Activated CD4-positive, alpha-beta memory T cell treated with anti-CD3 and anti-CD28 coated beads, Interleukin-2, amount 10 ng/mL, durations not matched to agents 7 days and 5 days (primary cell): Measurements from ENCODE around the gene AKAP13. TPM values are rescaled to one million over a fixed set of nuclear protein-coding genes. Genes with fewer than 3 reads are reported as not detected.

Source experiments
- CTCF ChIA-PET: fragments of 350-600 bp; sonication (Branson Sonifier 250); formaldehyde crosslinking; loops from one replicate; lab custom pipeline; 2021; ENCODE audit warnings: antibody characterized with exemption, inconsistent platforms; lab: Charles Lee
- POLR2A ChIA-PET: fragments of 350-600 bp; sonication (Branson Sonifier 250); formaldehyde crosslinking; loops from one replicate; lab custom pipeline; 2021; ENCODE audit warnings: antibody characterized with exemption; lab: Charles Lee
- DNase-seq: peaks from one replicate; pipeline ENCODE4 v3.0.0-alpha.2; 2020
- H3K27ac Mint-ChIP-seq: one replicate; pipeline ENCODE4 v1.8.0; 2021; ENCODE audit warnings: mild to moderate bottlenecking, mixed read lengths
- H3K27me3 Mint-ChIP-seq: one replicate; pipeline ENCODE4 v1.8.0; 2021; ENCODE audit warnings: mixed read lengths
- H3K36me3 Mint-ChIP-seq: one replicate; pipeline ENCODE4 v1.8.0; 2021; ENCODE audit warnings: low read depth, mixed read lengths
- H3K4me1 Mint-ChIP-seq: one replicate; pipeline ENCODE4 v1.8.0; 2021; ENCODE audit warnings: mixed read lengths
- H3K4me3 Mint-ChIP-seq: one replicate; pipeline ENCODE4 v1.8.0; 2021; ENCODE audit warnings: mild to moderate bottlenecking, mixed read lengths
- H3K9me3 Mint-ChIP-seq: one replicate; pipeline ENCODE4 v1.8.0; 2021; ENCODE audit warnings: mixed read lengths
- total RNA-seq, 2 experiments: library from RNA; stranded (reverse); gene quantifications; one replicate each; pipeline ENCODE4 v1.2.3, GENCODE V29; 2021

The AKAP13 gene
- total RNA-seq, 2 experiments from 2014 or later: 153 to 170 TPM

DNA sequence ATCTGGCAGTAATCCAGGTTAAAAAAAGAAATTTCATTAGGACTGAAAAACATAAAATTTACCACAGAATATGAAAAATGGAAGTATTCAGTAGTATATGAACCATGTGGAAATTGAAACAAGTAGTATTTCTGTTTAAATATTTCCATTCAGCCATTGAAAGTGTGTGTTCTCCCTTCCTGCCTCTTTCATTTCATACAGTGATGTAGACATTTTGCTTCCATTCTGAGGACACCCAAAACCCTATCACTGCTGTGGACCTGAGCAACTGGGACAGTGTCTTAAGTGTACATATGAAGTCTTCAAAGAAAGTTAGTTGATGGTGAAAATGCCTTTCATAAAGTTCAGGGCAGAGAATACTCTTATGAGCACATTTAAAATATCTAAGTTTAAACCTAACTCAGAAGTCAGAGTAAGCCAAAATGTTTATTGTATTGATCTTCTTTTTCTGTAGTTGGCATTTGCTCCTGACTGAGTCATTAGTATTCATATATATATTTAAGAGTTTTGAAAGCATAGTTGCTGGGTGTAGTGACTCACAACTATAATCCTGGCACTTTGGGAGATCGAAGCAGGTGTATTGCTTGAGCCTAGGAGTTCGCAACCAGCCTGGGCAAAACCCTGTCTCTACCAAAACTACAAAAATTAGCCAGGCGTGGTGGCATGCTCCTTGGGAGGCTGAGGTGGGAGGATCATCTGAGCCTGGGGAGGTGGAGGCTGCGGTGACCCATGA lies 215.6 kb downstream of the AKAP13 start:
- no peak for DNase-seq
- Mint-ChIP-seq H3K36me3 (peaks cover 27% of the 10 kb centered on the region), H3K4me1 (peaks cover 42% of the 10 kb centered on the region), H3K27ac (no peak overlapping the region), H3K4me3 (no peak overlapping the region), H3K27me3 (no peaks in the 10 kb centered on the region), H3K9me3 (no peaks in the 10 kb centered on the region)
- POLR2A ChIA-PET: interaction anchor here (1.0 kb wide), 1 partner anchor 9 kb away, joined by 3 read pairs; no protein-coding TSS in a partner anchor
- CTCF ChIA-PET: no interaction called here

DNA sequence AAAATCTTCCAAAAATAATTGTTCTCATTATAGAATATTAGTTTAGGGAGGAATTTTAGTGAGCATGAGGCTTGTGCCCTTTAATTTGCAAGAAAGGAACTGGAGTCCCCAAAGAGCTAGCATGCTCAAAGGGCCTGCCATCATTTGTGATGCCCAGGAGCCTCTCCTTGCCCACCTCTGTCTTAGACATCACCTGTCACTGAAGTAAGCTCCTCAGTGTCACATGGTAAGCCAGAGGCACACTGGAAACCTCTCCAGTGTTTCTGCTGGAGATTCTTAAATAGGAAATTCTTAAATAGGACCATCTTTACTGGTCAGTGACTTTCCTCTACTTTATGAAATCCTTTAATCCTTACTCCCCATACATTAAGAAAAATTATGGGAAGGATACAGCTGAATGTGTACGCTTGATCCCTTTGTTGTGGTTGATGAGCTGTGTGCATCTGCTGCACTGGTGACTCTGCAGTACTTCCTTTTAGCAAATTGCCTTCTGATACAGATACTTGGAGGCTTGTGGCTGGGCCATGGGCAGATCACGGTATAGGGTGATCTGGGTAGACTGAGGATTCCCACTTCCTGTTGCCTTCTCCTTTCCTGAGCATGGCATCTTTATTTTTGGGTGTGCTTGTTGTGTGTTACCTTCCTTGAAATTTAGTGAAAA lies 216.9 kb downstream of the AKAP13 start:
- Mint-ChIP-seq H3K4me3 (no peak overlapping the region), H3K27me3 (no peaks in the 10 kb centered on the region), H3K27ac (peak overlapping the region; percentile 67), H3K4me1 (peaks cover 43% of the 10 kb centered on the region), H3K9me3 (no peaks in the 10 kb centered on the region), H3K36me3 (peaks cover 27% of the 10 kb centered on the region)
- peak; percentile 33 for DNase-seq
- ChIA-PET CTCF (interaction anchor here (1.0 to 1.4 kb wide), 2 partner anchors 11 to 15 kb away, joined by 3 read pairs; no protein-coding TSS in a partner anchor), POLR2A (interaction anchor here (0.7 to 1.4 kb wide), 5 partner anchors 8 to 94 kb away, joined by 3 to 5 read pairs (median 4); no protein-coding TSS in a partner anchor)

DNA sequence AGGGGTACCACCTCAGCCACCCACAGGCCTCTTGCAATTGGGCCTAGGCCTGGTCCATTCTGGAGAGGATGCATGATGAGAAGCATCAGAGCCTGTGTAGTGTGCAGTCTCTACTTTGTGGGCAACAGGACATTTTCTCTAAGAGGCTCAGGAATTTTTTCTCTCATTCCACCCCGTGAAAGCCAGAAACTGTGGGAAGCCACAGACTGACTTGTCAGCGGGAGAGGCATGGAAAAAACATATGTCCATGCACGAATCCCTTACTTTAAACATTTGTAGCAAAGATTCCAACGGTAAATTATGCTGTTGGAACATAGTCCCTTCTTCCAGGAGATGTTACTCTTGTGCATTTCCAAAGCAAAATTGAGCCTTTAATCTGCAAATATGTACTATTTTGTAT lies 217.8 kb downstream of the AKAP13 start:
- H3K4me3 Mint-ChIP-seq: no peak overlapping the region
- POLR2A ChIA-PET: interaction anchor here (1.2 kb wide), 1 partner anchor 18 kb away, joined by 3 read pairs; no protein-coding TSS in a partner anchor
- peaks cover 51% of the 10 kb centered on the region for H3K4me1 Mint-ChIP-seq
- no peaks in the 10 kb centered on the region for H3K27me3 Mint-ChIP-seq
- DNase-seq: no peak
- CTCF ChIA-PET: no interaction called here
- peaks cover 29% of the 10 kb centered on the region for H3K36me3 Mint-ChIP-seq
- no peaks in the 10 kb centered on the region for H3K9me3 Mint-ChIP-seq
- no peak overlapping the region for H3K27ac Mint-ChIP-seq

DNA sequence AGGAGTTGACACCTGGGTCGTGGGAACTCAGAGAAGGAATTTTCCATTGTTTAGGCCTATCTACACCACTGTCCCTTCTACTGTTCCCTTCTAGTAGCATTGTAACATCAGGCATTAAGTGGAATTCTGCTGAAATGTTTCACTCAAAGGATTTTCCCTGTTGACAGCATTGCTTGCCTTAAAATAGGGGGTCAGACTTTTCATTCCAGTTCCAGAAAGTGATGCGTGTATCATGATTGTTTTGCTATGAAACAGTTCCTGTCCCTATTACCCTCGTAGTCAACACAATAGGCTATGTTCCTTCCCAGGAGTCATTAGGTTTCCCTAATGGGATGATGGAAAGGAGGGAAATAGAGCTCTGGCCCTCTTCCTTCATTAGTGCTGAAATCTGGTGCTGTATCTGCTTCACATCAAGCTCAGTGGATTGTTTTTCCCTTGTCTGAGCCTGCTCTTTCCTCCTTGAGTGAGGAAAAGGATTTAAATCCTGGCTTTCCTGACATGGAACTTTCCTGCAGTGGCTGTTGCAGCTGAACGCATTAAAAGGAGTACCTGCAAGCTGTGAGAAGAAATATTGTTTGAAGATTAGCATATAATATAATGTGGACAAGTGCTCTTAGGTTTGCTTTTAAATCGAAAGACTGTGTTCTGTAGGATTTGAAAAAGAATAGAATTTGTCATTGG lies 218.5 kb downstream of the AKAP13 start:
- Mint-ChIP-seq H3K9me3 (no peaks in the 10 kb centered on the region), H3K36me3 (peaks cover 32% of the 10 kb centered on the region), H3K27me3 (no peaks in the 10 kb centered on the region), H3K27ac (no peak overlapping the region), H3K4me1 (peaks cover 56% of the 10 kb centered on the region), H3K4me3 (no peak overlapping the region)
- POLR2A ChIA-PET: interaction anchor here (1.2 kb wide), 1 partner anchor 18 kb away, joined by 3 read pairs; no protein-coding TSS in a partner anchor
- CTCF ChIA-PET: no interaction called here
- DNase-seq: no peak

DNA sequence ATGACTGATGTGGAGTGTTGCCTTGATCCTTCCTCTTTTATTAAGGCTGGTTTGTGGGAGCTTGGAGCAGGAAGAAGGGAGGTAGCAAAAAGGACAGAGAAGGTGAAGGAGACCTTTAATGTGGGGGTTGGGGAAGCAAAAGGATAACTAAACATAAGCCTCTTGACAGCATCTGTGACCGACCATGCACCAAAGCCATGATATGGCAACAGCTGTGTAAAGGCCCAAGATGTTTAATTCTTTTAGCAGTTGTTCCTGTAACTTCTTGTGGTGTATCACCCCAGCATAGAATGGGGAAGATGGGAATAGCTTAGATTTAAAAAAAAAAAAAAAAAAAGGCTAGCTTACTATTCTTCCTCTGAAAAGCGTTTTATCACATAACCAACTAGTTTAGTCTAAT lies 219.6 kb downstream of the AKAP13 start:
- Mint-ChIP-seq H3K4me1 (peaks cover 48% of the 10 kb centered on the region), H3K9me3 (no peaks in the 10 kb centered on the region), H3K36me3 (peaks cover 36% of the 10 kb centered on the region), H3K27me3 (no peaks in the 10 kb centered on the region), H3K27ac (no peak overlapping the region), H3K4me3 (no peak overlapping the region)
- no peak for DNase-seq
- CTCF ChIA-PET: interaction anchor here (0.6 kb wide), 1 partner anchor 45 kb away, joined by 4 read pairs; no protein-coding TSS in a partner anchor
- POLR2A ChIA-PET: interaction anchor here (1.3 kb wide), 1 partner anchor 17 kb away, joined by 5 read pairs; no protein-coding TSS in a partner anchor

DNA sequence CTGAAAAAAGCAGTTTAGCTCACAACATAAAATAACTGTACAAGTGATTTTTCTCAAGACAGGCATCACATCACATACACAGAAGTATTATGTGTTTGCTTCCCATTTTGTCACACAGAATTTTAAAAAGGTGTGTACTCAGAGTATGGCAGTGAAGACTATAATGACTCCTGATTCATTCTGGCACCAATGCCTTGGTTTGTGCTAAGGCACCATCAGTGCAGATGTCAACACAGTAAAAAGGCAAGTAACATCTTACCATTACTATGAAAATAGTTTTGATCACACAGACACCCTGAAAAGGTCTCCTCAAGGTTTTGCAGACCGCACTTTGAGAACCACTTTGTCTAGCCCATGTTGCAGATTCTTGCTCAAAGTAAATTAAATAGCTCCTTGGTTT lies 222.8 kb downstream of the AKAP13 start:
- H3K4me1 Mint-ChIP-seq: peaks cover 28% of the 10 kb centered on the region
- H3K27ac Mint-ChIP-seq: no peak overlapping the region
- CTCF ChIA-PET: interaction anchor here (1.0 kb wide), 1 partner anchor 272 kb away, joined by 4 read pairs; no protein-coding TSS in a partner anchor

DNA sequence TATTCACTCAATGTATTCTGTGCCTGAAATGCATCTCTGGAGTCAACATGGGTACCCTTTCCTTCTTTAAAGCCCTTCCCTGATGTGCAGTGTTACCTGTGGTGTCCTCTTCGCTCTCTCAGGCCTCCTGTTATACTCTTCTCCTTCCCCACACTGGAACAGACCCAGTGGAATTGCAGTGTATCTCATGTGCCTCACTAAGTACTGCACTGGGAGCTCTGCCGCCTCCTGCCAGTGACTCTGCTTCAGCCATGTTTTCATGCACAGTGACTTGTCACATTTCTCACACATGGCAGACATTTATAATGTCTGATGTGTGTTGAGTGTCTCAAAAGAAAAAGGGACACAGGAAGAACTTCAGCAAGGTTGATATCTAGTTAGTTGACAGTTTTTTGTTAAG lies 223.3 kb downstream of the AKAP13 start:
- CTCF ChIA-PET: interaction anchor here (1.0 to 1.1 kb wide), 3 partner anchors 13 to 273 kb away, joined by 3 to 4 read pairs (median 3); no protein-coding TSS in a partner anchor
- Mint-ChIP-seq H3K4me1 (peaks cover 28% of the 10 kb centered on the region), H3K9me3 (no peaks in the 10 kb centered on the region), H3K27ac (peak overlapping the region; percentile 31), H3K36me3 (peaks cover 32% of the 10 kb centered on the region), H3K27me3 (no peaks in the 10 kb centered on the region), H3K4me3 (no peak overlapping the region)
- DNase-seq: no peak
- POLR2A ChIA-PET: interaction anchor here (2.0 kb wide), 1 partner anchor 21 kb away, joined by 7 read pairs; no protein-coding TSS in a partner anchor

More for the DNA sequence above, 222.8 kb downstream of the AKAP13 start:
- Mint-ChIP-seq H3K27me3 (no peaks in the 10 kb centered on the region), H3K9me3 (no peaks in the 10 kb centered on the region), H3K36me3 (peaks cover 32% of the 10 kb centered on the region), H3K4me3 (no peak overlapping the region)
- no peak for DNase-seq
- POLR2A ChIA-PET: interaction anchor here (2.0 kb wide), 1 partner anchor 21 kb away, joined by 7 read pairs; no protein-coding TSS in a partner anchor

DNA sequence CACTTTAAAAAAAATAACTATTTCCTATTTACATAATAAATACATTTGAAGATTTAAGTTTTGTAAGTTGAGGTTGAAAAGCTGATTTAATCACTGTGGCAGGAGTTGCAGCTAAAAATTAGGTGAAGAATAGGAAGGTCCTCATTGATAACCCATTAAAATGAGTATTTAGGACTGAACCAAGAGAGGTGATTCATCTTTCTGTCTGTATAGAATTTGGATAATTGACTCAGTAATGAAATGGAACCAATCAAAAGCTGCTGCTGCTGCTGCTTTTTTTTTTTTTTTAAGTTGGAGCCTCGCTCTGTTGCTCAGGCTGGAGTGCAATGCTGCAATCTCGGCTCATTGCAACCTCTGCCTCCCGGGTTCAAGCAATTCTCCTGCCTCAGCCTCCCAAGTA lies 223.8 kb downstream of the AKAP13 start:
- ChIA-PET CTCF (interaction anchor here (0.9 to 1.1 kb wide), 4 partner anchors 12 to 273 kb away, joined by 3 to 4 read pairs (median 3); no protein-coding TSS in a partner anchor), POLR2A (interaction anchor here (2.0 kb wide), 1 partner anchor 22 kb away, joined by 7 read pairs; no protein-coding TSS in a partner anchor)
- Mint-ChIP-seq H3K4me3 (no peak overlapping the region), H3K9me3 (no peaks in the 10 kb centered on the region), H3K36me3 (peaks cover 29% of the 10 kb centered on the region), H3K27ac (no peak overlapping the region), H3K27me3 (no peaks in the 10 kb centered on the region), H3K4me1 (peaks cover 28% of the 10 kb centered on the region)
- DNase-seq: no peak

DNA sequence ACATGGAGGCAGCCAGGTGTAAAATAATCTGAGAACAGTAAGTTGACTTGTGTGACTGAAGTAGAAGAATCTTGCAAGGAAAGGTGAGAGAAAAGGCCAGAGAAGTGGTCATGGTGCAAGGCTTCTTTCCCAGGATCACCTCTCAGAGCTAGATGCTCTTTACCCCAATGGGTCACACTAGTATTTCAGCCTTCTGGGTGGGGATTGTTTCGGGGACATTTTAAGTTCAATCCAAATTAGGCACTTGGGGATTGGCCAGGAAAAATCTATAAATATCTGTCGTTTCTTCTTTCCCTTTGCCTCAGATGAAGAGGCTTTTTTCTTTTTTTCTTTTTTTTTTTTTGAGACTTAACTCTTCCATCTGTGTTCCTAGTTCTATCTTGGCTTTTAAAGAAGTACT lies 226.3 kb downstream of the AKAP13 start:
- Mint-ChIP-seq H3K36me3 (peaks cover 35% of the 10 kb centered on the region), H3K4me3 (no peak overlapping the region)

DNA sequence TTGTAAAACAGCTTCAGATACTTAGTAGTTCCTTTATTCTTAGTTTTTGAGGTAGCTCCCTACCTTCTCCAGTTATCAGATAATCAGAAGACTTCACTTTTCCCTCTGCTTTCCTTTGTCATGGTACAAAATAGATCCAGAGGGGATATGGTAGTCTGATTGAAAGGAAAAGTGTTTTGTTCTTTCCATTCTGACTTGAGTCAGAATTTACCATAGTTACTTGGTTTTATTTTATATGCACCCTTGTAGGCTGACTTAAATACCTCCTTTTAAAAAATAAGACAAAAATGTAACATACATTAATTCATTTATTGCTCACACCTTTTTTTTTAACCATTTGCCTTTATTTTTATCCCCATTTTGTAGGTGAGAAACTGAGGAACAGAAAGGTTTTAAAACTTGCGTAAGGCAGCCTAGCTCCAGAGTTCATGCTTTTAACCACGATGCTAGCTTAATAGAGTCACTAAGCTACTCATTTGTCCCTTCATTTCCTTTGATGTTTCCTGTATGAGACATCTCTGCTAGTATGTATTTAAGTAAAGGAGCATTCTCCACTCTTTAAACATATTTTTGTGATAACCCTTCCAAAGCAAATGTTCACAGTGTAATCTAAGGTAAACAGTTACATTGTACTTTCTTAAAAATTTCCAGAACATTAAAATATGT lies 226.9 kb downstream of the AKAP13 start:
- ChIA-PET POLR2A (interaction anchor here (0.7 to 1.2 kb wide), 6 partner anchors 10 to 66 kb away, joined by 3 to 4 read pairs (median 3); no protein-coding TSS in a partner anchor), CTCF (interaction anchor here (1.0 to 1.1 kb wide), 2 partner anchors 10 to 101 kb away, joined by 3 read pairs; no protein-coding TSS in a partner anchor)
- DNase-seq: no peak
- Mint-ChIP-seq H3K36me3 (peaks cover 35% of the 10 kb centered on the region), H3K4me3 (no peak overlapping the region), H3K27me3 (no peaks in the 10 kb centered on the region), H3K4me1 (peaks cover 30% of the 10 kb centered on the region), H3K9me3 (no peaks in the 10 kb centered on the region), H3K27ac (no peak overlapping the region)

More for the DNA sequence above, 226.3 kb downstream of the AKAP13 start:
- Mint-ChIP-seq H3K4me1 (peaks cover 31% of the 10 kb centered on the region), H3K27me3 (no peaks in the 10 kb centered on the region), H3K27ac (no peak overlapping the region), H3K9me3 (no peaks in the 10 kb centered on the region)
- POLR2A ChIA-PET: interaction anchor here (0.8 to 1.2 kb wide), 4 partner anchors 10 to 61 kb away, joined by 3 to 4 read pairs (median 4); no protein-coding TSS in a partner anchor
- DNase-seq: no peak
- CTCF ChIA-PET: interaction anchor here (1.1 kb wide), 1 partner anchor 101 kb away, joined by 3 read pairs; no protein-coding TSS in a partner anchor

DNA sequence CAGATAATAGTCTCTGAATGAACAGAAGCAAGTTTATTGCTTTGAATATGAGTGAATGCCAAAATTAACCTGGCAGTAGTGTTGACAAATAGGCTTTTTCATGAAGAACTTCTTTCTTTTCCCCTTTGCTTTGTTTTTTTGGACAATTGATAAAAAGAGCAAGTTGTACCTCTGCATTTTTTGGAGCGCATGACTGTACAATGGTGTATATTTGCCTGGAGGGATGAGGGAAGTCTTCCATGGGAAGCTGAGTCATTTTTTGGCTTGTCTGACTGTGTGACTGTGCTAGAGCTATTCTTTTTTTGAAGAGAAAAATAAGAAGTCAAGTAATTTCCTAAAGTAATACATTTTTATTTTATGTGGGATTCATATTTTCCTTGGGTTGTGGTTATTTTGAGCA lies 227.4 kb downstream of the AKAP13 start:
- no peaks in the 10 kb centered on the region for H3K9me3 Mint-ChIP-seq
- ChIA-PET POLR2A (interaction anchor here (0.7 to 1.2 kb wide), 6 partner anchors 11 to 66 kb away, joined by 3 to 4 read pairs (median 3); no protein-coding TSS in a partner anchor), CTCF (interaction anchor here (1.0 to 1.1 kb wide), 2 partner anchors 11 to 102 kb away, joined by 3 read pairs; no protein-coding TSS in a partner anchor)
- peaks cover 35% of the 10 kb centered on the region for H3K36me3 Mint-ChIP-seq
- H3K4me1 Mint-ChIP-seq: peaks cover 25% of the 10 kb centered on the region
- no peak overlapping the region for H3K27ac Mint-ChIP-seq
- DNase-seq: no peak
- H3K27me3 Mint-ChIP-seq: no peaks in the 10 kb centered on the region
- no peak overlapping the region for H3K4me3 Mint-ChIP-seq
